Endodermal cell (in vitro differentiated cells): ENCODE results near the gene STX12. TPM values are rescaled to one million over a fixed set of nuclear protein-coding genes. Genes with fewer than 3 reads are reported as not detected.
"Not testable (repeated sequence)": the region's sequence is repeated elsewhere in the genome, so short reads cannot be mapped to it uniquely, and the experiment has no call there.

Source experiments
- DNase-seq: peaks from one replicate; pipeline ENCODE4 v3.0.0-alpha.2; 2017
- H3K27ac ChIP-seq: 2 replicates; pipeline ENCODE4 v1.5.1; 2013; ENCODE audit warnings: mild to moderate bottlenecking, low read depth, low read length, moderate library complexity
- H3K27me3 ChIP-seq: 2 replicates; pipeline ENCODE4 v1.6.1; 2013; ENCODE audit warnings: mild to moderate bottlenecking, low read length, moderate library complexity; ENCODE audit not compliant: insufficient read depth, control insufficient read depth, poor library complexity, severe bottlenecking
- H3K36me3 ChIP-seq: 2 replicates; pipeline ENCODE4 v1.7.0; 2013; ENCODE audit warnings: mild to moderate bottlenecking, low read length, moderate library complexity; ENCODE audit not compliant: control insufficient read depth, insufficient read depth
- H3K4me1 ChIP-seq: one replicate; pipeline ENCODE4 v1.7.0; 2013; ENCODE audit warnings: low read length; ENCODE audit not compliant: control insufficient read depth, insufficient read depth
- H3K4me3 ChIP-seq: 2 replicates; pipeline ENCODE4 v1.5.1; 2013; ENCODE audit warnings: mild to moderate bottlenecking, low read length, moderate library complexity
- H3K9ac ChIP-seq: 2 replicates; pipeline ENCODE4 v1.6.1; 2013; ENCODE audit warnings: mild to moderate bottlenecking, low read length, moderate library complexity; ENCODE audit not compliant: poor library complexity, severe bottlenecking; ENCODE audit errors: extremely low read depth
- H3K9me3 ChIP-seq: 2 replicates; pipeline ENCODE4 v1.6.1; 2013; ENCODE audit warnings: mild to moderate bottlenecking, low read length, moderate library complexity; ENCODE audit not compliant: control insufficient read depth
- H3K27ac Mint-ChIP-seq: 2 replicates; pipeline ENCODE4 v1.8.0; 2020; ENCODE audit warnings: mixed read lengths
- H3K27me3 Mint-ChIP-seq: 2 replicates; pipeline ENCODE4 v1.8.0; 2021; ENCODE audit warnings: mild to moderate bottlenecking, mixed read lengths; ENCODE audit not compliant: insufficient read depth
- H3K36me3 Mint-ChIP-seq: 2 replicates; pipeline ENCODE4 v1.8.0; 2020; ENCODE audit warnings: low read depth, mixed read lengths
- H3K4me1 Mint-ChIP-seq: 2 replicates; pipeline ENCODE4 v1.8.0; 2020; ENCODE audit warnings: mixed read lengths
- H3K4me3 Mint-ChIP-seq: 2 replicates; pipeline ENCODE4 v1.8.0; 2020; ENCODE audit warnings: mild to moderate bottlenecking, moderate library complexity, mixed read lengths
- H3K9me3 Mint-ChIP-seq: 2 replicates; pipeline ENCODE4 v1.8.0; 2020; ENCODE audit warnings: mild to moderate bottlenecking, mixed read lengths
- CTCF ChIP-seq: fragments of 200-600 bp; sonication (generic); conservative IDR thresholded peaks from 2 replicates; pipeline ENCODE4 v1.5.0; 2021; ENCODE audit warnings: antibody characterized with exemption, mild to moderate bottlenecking
- WGBS, 2 experiments: methylation state at CpG; one replicate each; pipeline versions ENCODE4 v1.1.5 to v1.1.7; 2013; ENCODE audit warnings: missing lambda C conversion rate in 2 of 2, mixed read lengths in 1 of 2; ENCODE audit not compliant: insufficient coverage in 1 of 2, insufficient read length in 1 of 2; 5-methylcytosine and 5-hydroxymethylcytosine counted together
- total RNA-seq, 2 donors: library from RNA; stranded (reverse); fragmentation: NEBNext Ultra II Directional in 1 of 2; extraction: Animal tissue kit (Norgen Biotek cat#: 25700) in 1 of 2; gene quantifications; 2 replicates in 1 of 2; 3 replicates in 1 of 2; pipeline ENCODE4 v1.2.1, GENCODE V29; 2021

STX12 gene
- total RNA-seq, 2 donors from 2014 or later = 19.5 to 23.3 TPM

GRCh38 chr1:27772036-27772931, 735 bp upstream of the STX12 start:
- 66 to 72% methylated on average over 11 to 17 of the region's 18 CpGs for WGBS, 2 experiments

GRCh38 chr1:27773826-27774445, 917 bp downstream of the STX12 start:
- no peaks in the 10 kb centered on the region for H3K27me3 ChIP-seq
- WGBS, 2 experiments = 0 to 30% methylated on average over 1 to 3 of the region's 3 CpGs
- DNase-seq = no peak
- H3K36me3 Mint-ChIP-seq = peaks cover 2% of the 10 kb centered on the region
- no peaks in the 10 kb centered on the region for H3K9me3 Mint-ChIP-seq
- H3K4me3 Mint-ChIP-seq = peak overlapping the region; percentile 83
- H3K9me3 ChIP-seq = no peaks in the 10 kb centered on the region
- no peak for TF ChIP-seq CTCF
- no peak overlapping the region for H3K27ac ChIP-seq
- peaks cover 10% of the 10 kb centered on the region for H3K4me1 ChIP-seq
- H3K27me3 Mint-ChIP-seq = no peaks in the 10 kb centered on the region
- peaks cover 31% of the 10 kb centered on the region for H3K4me1 Mint-ChIP-seq
- peak overlapping the region; percentile 87 for H3K27ac Mint-ChIP-seq
- H3K4me3 ChIP-seq = peak overlapping the region; percentile 98
- H3K9ac ChIP-seq = peak overlapping the region; percentile 74
- H3K36me3 ChIP-seq = peaks cover 11% of the 10 kb centered on the region

More at GRCh38 chr1:27772036-27772931, 735 bp upstream of the STX12 start:
- H3K36me3 ChIP-seq = peaks cover 6% of the 10 kb centered on the region
- H3K4me1 Mint-ChIP-seq = peaks cover 25% of the 10 kb centered on the region
- H3K36me3 Mint-ChIP-seq = peaks cover 2% of the 10 kb centered on the region
- H3K4me1 ChIP-seq = peaks cover 4% of the 10 kb centered on the region
- TF ChIP-seq CTCF = no peak
- H3K4me3 ChIP-seq = peak overlapping the region; percentile 98
- no peaks in the 10 kb centered on the region for H3K9me3 Mint-ChIP-seq
- H3K27ac ChIP-seq = no peak overlapping the region
- no peaks in the 10 kb centered on the region for H3K27me3 Mint-ChIP-seq
- peak overlapping the region; percentile 95 for H3K27ac Mint-ChIP-seq
- H3K27me3 ChIP-seq = no peaks in the 10 kb centered on the region
- H3K4me3 Mint-ChIP-seq = peak overlapping the region; percentile 83
- H3K9me3 ChIP-seq = peaks cover 4% of the 10 kb centered on the region
- DNase-seq = no peak
- no peak overlapping the region for H3K9ac ChIP-seq

- H3K9me3 Mint-ChIP-seq = no peaks in the 10 kb centered on the region
- Histone ChIP-seq H3K27me3 (no peaks in the 10 kb centered on the region), H3K36me3 (peaks cover 14% of the 10 kb centered on the region), H3K9me3 (no peaks in the 10 kb centered on the region), H3K4me3 (peak overlapping the region; percentile 98), H3K9ac (no peak overlapping the region), H3K4me1 (peaks cover 10% of the 10 kb centered on the region), H3K27ac (no peak overlapping the region)
- H3K36me3 Mint-ChIP-seq = peaks cover 2% of the 10 kb centered on the region
- no peaks in the 10 kb centered on the region for H3K27me3 Mint-ChIP-seq
- DNase-seq = no peak
- H3K4me1 Mint-ChIP-seq = peaks cover 31% of the 10 kb centered on the region
- 96 to 100% methylated on average over 1 to 2 of the region's 2 CpGs for WGBS, 2 experiments
- H3K27ac Mint-ChIP-seq = no peak overlapping the region
- no peak overlapping the region for H3K4me3 Mint-ChIP-seq
- no peak for TF ChIP-seq CTCF
Observed at GRCh38 chr1:27774654-27775053, 1.6 kb downstream of the STX12 start.

GRCh38 chr1:27775336-27775735, 2.3 kb downstream of the STX12 start:
- not testable (repeated sequence) for H3K9me3 ChIP-seq, H3K27me3 Mint-ChIP-seq, DNase-seq, H3K27ac Mint-ChIP-seq, H3K4me1 ChIP-seq, H3K27ac ChIP-seq, H3K4me3 ChIP-seq, H3K9me3 Mint-ChIP-seq, H3K4me3 Mint-ChIP-seq, H3K27me3 ChIP-seq, H3K9ac ChIP-seq, H3K36me3 Mint-ChIP-seq
- H3K4me1 Mint-ChIP-seq = peaks cover 27% of the 10 kb centered on the region
- 90 to 100% methylated on average over 2 to 3 of the region's 3 CpGs for WGBS, 2 experiments
- H3K36me3 ChIP-seq = peaks cover 16% of the 10 kb centered on the region

GRCh38 chr1:27776276-27776675, 3.3 kb downstream of the STX12 start:
- H3K36me3 Mint-ChIP-seq, H3K27ac Mint-ChIP-seq, H3K9me3 Mint-ChIP-seq, H3K27me3 ChIP-seq, DNase-seq, H3K4me1 ChIP-seq, H3K4me3 Mint-ChIP-seq, H3K27ac ChIP-seq, H3K9me3 ChIP-seq, H3K27me3 Mint-ChIP-seq, H3K9ac ChIP-seq, H3K4me3 ChIP-seq: not testable (repeated sequence)
- H3K36me3 ChIP-seq = peaks cover 16% of the 10 kb centered on the region
- H3K4me1 Mint-ChIP-seq = peaks cover 27% of the 10 kb centered on the region
